Measurements from ENCODE around the gene REV3L.
A peak's percentile ranks its signal among the peaks of the same experiment; 100 is the strongest.
"Not testable (repeated sequence)": the region's sequence is repeated elsewhere in the genome, so short reads cannot be mapped to it uniquely, and the experiment has no call there.

The REV3L gene

GRCh38 chr6:111490067-111490466 lies 7.0 kb upstream of the REV3L start:
- DNase-seq: no peak

DNA sequence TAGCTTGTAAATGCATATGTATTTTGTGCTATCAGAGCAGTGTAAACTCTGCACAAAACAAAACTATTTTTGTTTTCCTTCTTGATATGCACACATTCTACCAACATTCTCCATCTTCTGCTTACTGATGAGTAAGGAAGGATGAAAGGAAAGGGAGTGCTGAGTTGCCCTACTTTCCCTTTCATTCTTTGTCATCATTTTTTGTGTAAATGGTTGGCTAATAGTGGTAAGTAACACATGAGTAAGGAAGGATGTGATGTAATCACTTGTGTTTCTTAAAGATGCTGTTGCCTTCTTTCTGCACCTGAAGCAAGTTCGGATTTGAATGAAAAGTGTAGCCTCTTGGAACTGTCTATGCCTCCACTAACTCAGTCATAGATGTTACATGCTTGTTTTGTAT lies 4.6 kb upstream of the REV3L start:
- no peak for DNase-seq

DNA sequence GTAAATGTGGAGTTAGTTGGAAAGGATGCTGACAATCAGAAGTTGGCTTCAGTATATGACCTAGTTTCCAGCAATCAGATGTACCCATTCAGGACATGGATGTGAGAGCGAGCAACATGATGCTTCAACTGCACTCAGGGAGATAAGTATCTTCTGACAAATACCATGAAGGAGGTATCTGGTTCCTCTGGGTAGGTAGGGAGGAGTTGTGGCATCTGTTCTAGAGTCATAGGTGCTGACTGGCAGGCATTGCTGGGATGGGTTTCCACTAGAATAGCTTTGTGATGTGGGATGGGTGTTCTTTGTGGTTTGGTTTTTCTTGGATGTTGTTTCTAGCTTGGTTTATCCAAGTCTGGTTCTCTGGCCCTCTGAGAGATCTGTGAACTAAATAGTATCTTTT lies 3.9 kb upstream of the REV3L start:
- DNase-seq: no peak

GRCh38 chr6:111486475-111486874 lies 3.5 kb upstream of the REV3L start:
- DNase-seq: no peak

- no peak for DNase-seq
These were observed 2.3 kb upstream of the REV3L start for GRCh38 chr6:111485342-111485741.

GRCh38 chr6:111484633-111484930 lies 1.6 kb upstream of the REV3L start:
- no peak for DNase-seq

DNA sequence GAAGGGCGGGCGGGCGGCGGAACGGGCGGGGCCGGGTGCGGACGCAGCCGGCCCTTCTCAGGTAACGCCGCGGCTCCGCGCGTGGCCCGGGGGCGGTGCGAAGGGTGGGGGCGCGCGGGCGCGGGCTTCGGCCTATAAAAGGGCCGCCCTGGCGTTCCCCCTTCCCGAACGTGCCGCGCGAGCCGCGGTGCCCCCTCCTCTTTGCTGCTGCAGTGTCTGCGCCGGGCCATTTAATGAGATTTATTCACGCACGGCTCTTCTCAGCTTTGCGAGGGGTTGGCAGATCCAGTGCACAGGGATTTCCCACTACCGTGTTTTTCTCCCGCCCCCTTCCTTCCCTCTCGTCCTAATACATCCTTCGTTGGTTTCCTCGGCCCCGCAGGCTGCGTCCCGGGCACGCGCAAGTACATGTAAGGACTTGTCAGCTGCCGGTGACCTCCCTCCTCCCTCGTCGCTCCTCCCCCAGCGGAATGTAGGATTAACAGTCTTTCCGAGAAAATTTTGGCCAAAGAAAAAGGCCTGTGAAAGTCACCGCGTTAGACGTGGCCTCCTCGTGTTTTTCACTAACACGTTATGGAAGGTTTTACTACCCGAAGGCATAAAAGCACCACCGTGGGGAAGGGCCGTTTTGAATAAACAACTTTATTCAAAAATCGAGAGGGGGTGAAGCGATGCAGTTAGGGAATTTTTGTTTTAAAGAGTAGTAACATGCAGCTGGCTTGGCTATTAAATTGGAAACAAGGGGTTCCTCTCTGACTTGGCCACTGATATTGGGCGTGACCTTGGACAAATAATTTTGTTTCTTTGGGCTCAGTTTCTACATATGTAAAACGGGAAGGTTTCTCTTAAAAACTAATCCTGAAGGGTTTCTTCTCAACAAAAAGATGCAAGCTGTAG lies 966 bp upstream of the REV3L start:
- peak; percentile 80 to 83 for DNase-seq

GRCh38 chr6:111482188-111482958 lies 645 bp downstream of the REV3L start:
- DNase-seq: peak in 1 of 2 donors; percentile 26

DNA sequence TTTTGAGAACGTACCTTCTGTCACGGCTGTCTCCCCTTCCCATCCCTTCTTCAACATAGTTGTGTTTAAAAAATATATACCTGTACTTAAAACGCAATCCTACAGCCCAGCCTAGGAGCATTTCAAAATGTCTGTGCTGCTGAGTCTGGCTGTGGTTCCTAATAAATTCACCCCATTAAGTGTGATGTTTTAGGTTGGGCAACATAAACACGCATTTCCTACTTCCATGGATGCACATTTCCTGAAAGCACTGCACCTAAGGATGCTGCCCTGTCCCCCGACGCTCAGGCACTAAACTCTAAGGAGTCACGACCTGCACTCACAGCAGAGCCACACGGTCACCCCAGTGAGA lies 1.2 kb downstream of the REV3L start:
- DNase-seq: no peak

GRCh38 chr6:111480988-111481822 lies 1.8 kb downstream of the REV3L start:
- DNase-seq: no peak

GRCh38 chr6:111478749-111479148 lies 4.3 kb downstream of the REV3L start:
- DNase-seq: no peak

GRCh38 chr6:111478064-111478476 lies 4.9 kb downstream of the REV3L start:
- no peak for DNase-seq

- DNase-seq: no peak
These were observed 5.5 kb downstream of the REV3L start for GRCh38 chr6:111477481-111477938.

DNA sequence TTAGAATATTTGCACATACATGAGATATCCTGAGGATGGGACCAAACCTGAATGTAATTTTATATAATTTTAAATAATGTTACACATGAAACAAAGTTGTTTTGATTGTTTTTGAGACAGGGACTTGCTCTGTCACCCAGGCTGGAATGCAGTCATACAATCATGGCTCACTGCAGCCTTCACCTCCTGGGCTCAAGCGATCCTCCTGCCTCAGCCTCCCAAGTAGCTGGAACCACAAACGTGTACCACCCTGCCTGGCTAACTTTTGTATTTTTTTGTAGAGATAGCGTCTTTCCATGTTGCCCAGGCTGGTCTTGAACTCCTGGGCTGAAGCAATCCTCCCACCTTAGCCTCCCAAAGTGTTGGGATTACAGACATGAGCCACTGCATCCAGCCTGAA lies 7.0 kb downstream of the REV3L start:
- not testable (repeated sequence) for DNase-seq

DNA sequence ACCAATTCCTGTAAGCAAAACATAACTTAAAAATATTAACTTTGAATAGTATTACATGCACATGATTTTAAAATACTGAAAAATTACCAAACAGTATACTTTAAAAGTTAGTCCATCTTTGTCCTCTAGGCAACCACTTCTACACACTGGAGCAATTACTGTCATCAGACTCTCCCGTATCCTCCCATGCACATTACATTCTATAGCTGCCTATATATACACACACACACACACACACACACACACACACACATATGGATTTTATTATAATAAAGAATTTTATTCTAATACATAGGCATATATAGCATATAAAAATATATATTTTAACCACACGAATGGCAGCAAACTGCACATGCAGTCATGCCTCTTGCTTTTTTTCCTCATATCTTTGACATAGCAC lies 8.2 kb downstream of the REV3L start:
- DNase-seq: no peak

DNA sequence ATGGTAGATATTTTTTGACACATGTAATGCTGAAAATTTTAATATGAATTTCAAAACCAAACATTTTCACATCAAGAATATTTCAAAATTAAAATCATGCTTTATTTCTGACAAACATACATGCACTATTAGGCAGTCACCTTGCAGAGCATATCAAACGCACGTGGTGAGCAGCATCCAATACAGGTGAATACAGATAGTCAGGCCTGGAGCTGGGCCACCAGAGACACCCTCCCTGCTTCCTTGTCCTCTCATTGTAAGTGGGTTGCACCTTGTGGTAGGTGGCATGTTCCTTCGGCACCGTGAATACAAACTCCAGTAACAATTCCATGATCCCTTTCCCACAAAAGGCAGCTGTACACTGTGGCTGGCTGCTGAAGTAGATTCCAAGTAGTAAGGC lies 8.9 kb downstream of the REV3L start:
- DNase-seq: no peak

DNA sequence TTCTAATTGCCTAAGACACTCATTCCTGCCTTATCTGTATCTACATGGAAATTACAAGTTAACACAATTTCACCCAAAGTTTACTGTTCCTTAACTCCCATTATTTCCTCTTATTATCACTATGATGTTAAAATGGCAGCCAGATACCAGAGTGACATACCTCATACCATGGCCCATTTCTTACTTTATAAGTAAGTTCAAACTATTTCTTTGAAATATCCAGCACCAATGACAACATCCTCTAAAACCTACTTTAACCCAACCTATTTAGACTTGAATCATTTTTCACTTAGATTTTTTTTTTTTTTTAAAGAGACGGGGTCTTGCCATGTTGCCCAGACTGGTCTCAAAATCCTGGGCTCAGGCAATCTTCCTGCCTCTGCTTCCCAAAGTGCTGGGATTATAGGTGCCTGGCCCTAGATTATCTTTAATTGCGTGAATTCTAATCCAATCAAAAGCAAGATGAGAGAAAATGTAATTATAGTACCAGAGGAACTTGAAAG lies 10.0 kb downstream of the REV3L start:
- DNase-seq: no peak

GRCh38 chr6:111471958-111472357 lies 11.1 kb downstream of the REV3L start:
- DNase-seq: no peak

GRCh38 chr6:111471533-111471932 lies 11.5 kb downstream of the REV3L start:
- no peak for DNase-seq

DNA sequence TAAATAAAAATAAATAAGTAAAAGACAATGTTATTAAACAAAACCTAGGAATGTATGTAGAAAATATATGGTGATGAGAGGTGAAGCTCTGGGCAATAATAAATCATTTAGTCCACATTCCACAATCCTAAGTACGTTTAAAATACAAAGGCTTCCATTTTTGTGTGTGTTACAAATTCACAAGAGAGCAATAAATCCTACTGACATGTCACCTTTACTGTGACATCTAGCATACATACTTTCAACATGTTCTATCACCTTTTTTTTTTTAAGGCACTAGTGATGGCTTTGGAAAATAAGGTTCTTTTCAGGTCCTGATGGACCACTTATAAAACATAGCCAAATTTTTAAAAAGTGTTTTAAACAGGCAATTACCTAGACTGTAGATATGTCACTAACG lies 12.0 kb downstream of the REV3L start:
- no peak for DNase-seq

DNA sequence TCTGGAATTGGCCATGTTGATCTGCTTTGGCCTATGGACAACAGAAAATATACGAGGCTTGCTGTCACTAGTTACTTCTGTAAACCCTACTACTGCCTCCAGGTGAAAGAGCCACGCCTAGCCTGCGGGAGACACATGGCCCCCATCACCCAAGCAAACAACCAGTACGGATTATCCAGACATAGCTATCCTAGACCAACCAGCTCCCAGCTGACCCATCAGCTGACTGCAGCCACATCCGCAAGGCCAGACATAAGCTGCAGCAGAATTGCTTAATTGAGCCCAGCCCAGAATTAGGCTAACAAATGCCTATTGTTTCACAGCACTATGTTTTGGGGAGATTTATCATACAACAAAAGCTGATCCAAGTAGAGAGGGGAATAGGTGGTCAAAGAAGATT lies 13.5 kb downstream of the REV3L start:
- no peak for DNase-seq

- no peak for DNase-seq
These were observed 14.5 kb downstream of the REV3L start for GRCh38 chr6:111468329-111469012.

DNA sequence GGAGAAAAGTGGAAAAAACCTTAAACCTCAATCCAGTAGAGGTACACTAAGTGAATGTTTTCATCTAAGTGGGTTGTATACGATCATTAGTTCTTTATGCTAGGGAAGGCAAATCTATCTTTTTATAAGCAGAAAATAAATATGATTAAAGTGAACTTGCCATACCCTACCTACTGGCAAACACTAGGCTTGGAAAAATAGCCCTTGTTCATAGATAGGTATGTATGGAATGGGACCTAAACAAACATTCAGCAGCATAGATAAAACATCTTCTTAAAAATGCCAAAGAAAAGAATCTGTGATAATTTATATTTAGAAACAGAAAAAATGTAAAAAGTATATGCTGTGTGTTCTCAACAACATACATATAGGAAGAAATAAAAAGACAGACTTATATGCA lies 18.8 kb downstream of the REV3L start:
- DNase-seq: no peak

All from stimulated activated CD4-positive, alpha-beta T cell treated with anti-CD3 and anti-CD28 coated beads, Interleukin-2, amount 100 ng/mL, for 48 hours (primary cell).